ENCODE results near the gene MYO15B.
"Not testable (repeated sequence)": the region's sequence is repeated elsewhere in the genome, so short reads cannot be mapped to it uniquely, and the experiment has no call there.

MYO15B gene

GRCh38 chr17:75575728-75576127 is 11.9 kb upstream of the MYO15B start:
- DNase-seq (ENCODE audit: low read depth in 3 of 3): no peak

DNA sequence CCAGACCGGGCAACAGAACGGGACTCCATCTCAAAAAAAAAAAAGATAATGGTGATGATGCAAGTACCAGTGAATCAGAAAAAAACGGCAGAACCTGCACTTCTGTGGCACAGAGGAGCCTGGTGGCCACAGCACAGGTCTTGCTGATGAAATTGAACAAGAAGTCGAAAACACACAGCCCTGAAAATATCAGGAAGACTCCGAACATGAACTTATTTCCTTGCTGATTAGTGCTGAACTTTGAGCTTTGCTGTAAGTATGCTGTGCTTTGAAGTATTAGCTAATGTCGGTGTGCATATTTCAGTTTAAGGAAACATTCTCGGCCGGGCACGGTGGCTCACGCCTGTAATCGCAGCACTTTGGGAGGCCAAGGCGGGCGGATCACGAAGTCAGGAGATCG is 10.9 kb upstream of the MYO15B start:
- no peak for DNase-seq (ENCODE audit: low read depth in 3 of 3)

GRCh38 chr17:75581121-75581725 is 6.4 kb upstream of the MYO15B start:
- peak in 1 of 3 experiments; percentile 20 for DNase-seq (ENCODE audit: low read depth in 3 of 3)

- not testable (repeated sequence) for DNase-seq (ENCODE audit: low read depth in 3 of 3)
Observed at GRCh38 chr17:75583197-75583596, 4.4 kb upstream of the MYO15B start.

DNA sequence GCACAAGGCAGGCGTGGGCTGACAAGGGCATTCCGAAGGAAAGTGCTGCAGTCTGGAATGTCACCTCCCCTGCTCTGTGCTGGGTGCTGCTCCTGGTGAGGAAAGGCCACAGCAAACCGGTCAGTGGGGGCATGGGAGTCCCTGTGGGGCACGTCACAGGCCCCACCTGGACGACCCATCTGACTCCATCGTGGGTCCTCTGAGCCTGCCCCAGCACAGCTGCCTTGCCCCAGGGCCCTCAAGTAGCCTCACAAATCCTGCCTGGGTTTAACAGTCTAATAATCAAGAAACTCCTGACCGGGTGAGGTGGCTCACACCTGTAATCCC is 2.8 kb upstream of the MYO15B start:
- no peak for DNase-seq (ENCODE audit: low read depth in 3 of 3)

- no peak for DNase-seq (ENCODE audit: low read depth in 3 of 3)
Observed at GRCh38 chr17:75588596-75589011, 1.0 kb downstream of the MYO15B start.

DNA sequence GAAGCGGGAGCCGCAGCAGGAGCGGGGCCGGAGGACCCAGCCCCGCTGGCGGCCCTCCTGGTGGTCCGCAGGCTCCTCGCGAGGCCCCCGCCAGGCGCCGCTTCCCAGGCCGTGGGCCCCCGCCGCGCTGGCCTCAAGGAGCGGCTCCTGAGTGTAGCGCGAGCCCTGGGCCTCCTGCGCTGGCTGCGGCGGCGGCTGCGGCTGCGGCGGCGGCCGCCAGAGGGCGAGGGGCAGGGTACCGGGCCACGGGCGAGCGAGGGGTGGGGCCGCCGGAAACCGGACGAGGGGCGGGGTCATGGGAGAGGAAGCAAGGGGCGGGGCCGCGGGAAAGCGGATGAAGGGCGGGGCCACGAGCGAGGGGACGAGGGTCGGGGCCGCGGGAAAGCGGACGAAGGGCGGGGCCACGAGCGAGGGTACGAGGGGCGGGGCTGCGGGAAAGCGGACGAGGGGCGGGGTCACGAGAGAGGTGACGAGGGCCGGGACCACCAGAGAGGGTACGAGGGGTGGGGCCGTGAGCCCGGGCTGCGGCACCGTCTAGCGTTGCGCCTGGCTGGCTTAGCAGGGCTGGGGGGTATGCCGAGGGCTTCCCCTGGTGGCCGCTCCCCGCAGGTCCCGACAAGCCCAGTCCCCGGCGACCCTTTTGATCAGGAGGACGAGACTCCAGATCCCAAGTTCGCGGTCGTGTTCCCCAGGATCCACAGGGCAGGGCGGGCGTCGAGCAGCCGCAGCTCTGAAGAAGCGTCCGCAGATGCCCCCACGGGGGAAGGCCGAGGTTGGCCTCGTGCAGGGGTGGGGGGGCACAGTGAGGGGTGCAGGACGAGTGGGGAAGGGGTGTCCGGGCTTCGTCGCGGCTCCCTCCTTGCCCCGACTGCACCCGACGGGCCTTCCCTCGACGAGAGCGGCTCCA is 1.7 kb downstream of the MYO15B start:
- peak; percentile 94 to 99 (median 97) for DNase-seq (ENCODE audit: low read depth in 3 of 3)

DNA sequence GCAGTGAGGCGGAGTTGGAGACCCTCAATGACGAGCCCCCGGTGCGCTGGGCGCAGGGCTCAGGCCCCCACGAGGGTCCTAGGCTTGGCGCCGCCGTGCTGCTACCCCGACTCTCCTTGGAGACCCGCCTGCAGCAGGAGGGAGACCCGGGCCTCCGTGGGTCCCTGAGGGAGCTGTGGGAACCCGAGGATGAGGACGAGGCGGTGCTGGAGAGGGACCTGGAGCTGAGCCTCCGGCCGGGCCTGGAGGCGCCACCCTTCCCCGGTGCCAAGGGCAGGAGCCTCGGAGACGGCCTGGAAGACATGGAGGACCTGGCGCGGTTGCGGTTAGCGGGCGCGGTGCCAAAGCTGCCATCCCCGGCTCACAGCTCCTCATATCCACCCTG is 2.3 kb downstream of the MYO15B start:
- no peak for DNase-seq (ENCODE audit: low read depth in 3 of 3)

GRCh38 chr17:75590314-75590761 is 2.7 kb downstream of the MYO15B start:
- no peak for DNase-seq (ENCODE audit: low read depth in 3 of 3)

- DNase-seq (ENCODE audit: low read depth in 3 of 3): no peak
Observed at GRCh38 chr17:75590849-75591721, 3.5 kb downstream of the MYO15B start.

GRCh38 chr17:75591722-75592302 is 4.2 kb downstream of the MYO15B start:
- no peak for DNase-seq (ENCODE audit: low read depth in 3 of 3)

GRCh38 chr17:75592348-75593020 is 4.9 kb downstream of the MYO15B start:
- DNase-seq (ENCODE audit: low read depth in 3 of 3): no peak

- not testable (repeated sequence) for DNase-seq (ENCODE audit: low read depth in 3 of 3)
Observed at GRCh38 chr17:75593430-75593829, 5.8 kb downstream of the MYO15B start.

- no peak for DNase-seq (ENCODE audit: low read depth in 3 of 3)
Observed at GRCh38 chr17:75594499-75595283, 7.1 kb downstream of the MYO15B start.

DNA sequence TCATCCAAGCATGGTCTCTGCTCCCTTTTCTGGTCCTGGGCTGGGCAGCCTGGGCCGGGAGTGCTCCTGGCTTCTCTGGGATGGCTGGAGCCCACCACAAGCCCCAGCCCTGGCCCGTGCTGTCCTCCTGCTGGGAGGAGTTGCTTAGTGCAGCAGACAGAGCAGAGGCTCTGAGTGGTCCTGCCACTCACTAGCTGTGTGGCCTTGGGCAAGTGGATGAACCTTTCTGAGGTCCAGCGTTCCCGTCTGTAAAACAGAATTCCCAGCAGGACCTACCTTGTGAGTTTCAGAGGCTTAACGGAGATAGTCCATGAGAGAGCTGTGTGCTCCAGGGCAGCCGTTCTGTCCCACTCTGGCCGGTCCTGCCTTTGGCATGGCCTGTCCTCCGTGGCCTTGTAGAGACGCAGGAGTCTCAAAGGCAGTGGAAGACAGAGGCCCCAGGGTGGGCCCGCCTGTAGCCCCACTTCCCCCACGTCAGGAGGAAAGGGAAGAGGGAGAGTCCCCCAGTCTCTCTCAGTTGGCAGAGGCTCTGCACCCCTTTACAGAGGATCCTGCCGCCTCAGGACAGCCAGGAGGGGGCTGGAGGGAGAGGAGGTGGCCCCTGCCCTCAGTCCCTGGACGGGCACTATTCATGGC is 7.8 kb downstream of the MYO15B start:
- no peak for DNase-seq (ENCODE audit: low read depth in 3 of 3)

DNA sequence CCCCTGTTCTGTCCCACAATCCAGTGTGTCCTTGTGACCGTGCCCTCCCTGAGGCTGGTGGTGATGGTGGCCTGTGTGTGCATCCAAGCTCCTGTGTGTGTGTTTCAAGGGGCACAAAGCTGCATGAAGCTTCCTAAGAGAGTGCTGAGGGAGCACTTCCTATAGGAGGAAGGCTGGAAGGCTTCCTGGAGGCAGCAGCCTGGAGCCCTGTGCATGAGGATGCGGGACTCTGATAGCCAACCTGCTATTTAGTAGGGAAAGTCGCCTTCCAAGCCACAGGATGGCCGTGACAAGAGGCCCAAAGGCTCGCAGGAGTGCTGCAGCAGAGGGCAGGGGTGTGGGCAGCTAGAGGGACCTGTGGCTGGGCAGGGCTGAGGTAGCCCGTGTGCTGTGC is 8.3 kb downstream of the MYO15B start:
- no peak for DNase-seq (ENCODE audit: low read depth in 3 of 3)

DNA sequence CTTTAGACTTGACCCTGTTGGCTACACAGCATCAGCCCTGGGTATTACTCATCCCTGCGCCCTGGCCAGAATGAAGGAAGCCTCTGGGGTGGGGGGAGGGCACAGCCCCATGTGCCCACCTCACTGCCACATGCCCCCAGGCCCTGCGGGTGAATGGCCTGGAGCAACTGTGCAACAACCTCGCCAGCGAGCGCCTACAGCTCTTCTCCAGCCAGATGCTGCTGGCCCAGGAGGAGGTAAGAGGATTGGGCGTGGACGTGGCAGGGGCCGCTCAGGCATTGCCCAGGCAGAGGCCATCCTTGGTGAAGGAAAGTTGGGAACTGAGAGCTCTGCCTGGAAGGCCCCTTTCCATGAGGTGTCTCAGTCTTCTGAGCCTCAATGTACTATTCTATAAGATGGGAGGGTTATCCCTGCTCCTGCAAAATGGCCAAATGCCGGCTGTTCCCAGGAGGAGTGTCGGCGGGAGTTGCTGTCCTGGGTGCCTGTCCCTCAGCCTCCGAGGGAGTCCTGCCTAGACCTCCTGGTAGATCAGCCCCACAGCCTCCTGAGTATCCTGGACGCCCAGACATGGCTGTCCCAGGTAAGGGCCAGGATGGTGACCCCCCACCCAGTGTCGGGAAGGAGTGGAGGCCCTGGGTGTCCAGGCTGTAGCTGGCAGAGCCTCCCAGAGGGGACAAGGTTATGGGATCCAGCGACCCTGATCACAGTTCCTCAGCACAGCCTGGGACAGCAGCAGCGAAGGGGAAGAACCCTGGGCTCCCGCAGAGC is 8.9 kb downstream of the MYO15B start:
- no peak for DNase-seq (ENCODE audit: low read depth in 3 of 3)

GRCh38 chr17:75601057-75601987 is 13.7 kb downstream of the MYO15B start:
- peak in 1 of 3 experiments; percentile 42 for DNase-seq (ENCODE audit: low read depth in 3 of 3)

Data from stimulated activated CD4-positive, alpha-beta T cell treated with anti-CD3 and anti-CD28 coated beads, TNF-alpha, amount 100 ng/mL, for 4 hours (primary cell).